Ishikawa (cell line): ENCODE data around the gene CELF2.

Experiments used
- CEBPB ChIP-seq: IDR thresholded peaks from 2 replicates; pipeline ENCODE4 v1.6.1; 2012
- CREB1 ChIP-seq: IDR thresholded peaks from 2 replicates; pipeline ENCODE4 v1.6.1; 2012; ENCODE audit warnings: low read depth
- EGR1 ChIP-seq: IDR thresholded peaks from 2 replicates; pipeline ENCODE4 v1.6.1; 2012
- EP300 ChIP-seq: IDR thresholded peaks from 2 replicates; pipeline ENCODE4 v1.6.1; 2012; ENCODE audit warnings: borderline replicate concordance
- MAX ChIP-seq: IDR thresholded peaks from 2 replicates; pipeline ENCODE4 v1.6.1; 2012
- RAD21 ChIP-seq: IDR thresholded peaks from 2 replicates; pipeline ENCODE4 v1.6.1; 2012; ENCODE audit warnings: low read depth
- REST ChIP-seq: IDR thresholded peaks from 2 replicates; pipeline ENCODE4 v1.6.1; 2012; ENCODE audit warnings: low read depth, mild to moderate bottlenecking
- TAF1 ChIP-seq: IDR thresholded peaks from 2 replicates; pipeline ENCODE4 v1.6.1; 2012; ENCODE audit warnings: low read depth, mild to moderate bottlenecking
- TCF12 ChIP-seq: IDR thresholded peaks from 2 replicates; pipeline ENCODE4 v1.6.1; 2012; ENCODE audit warnings: low read depth
- TEAD4 ChIP-seq: IDR thresholded peaks from 2 replicates; pipeline ENCODE4 v1.6.1; 2012
- USF1 ChIP-seq: IDR thresholded peaks from 2 replicates; pipeline ENCODE4 v1.6.1; 2012
- YY1 ChIP-seq: IDR thresholded peaks from 2 replicates; pipeline ENCODE4 v1.6.1; 2012; ENCODE audit warnings: low read depth
- ZBTB7A ChIP-seq: IDR thresholded peaks from 2 replicates; pipeline ENCODE4 v1.6.1; 2012; ENCODE audit warnings: low read depth

CELF2 gene

GRCh38 chr10:11381511-11381910, 363.8 kb downstream of the CELF2 start:
- TF ChIP-seq REST, result no peak
- TF ChIP-seq YY1, result no peak
- no peak for TF ChIP-seq ZBTB7A
- TF ChIP-seq CEBPB, result no peak
- no peak for TF ChIP-seq TAF1
- no peak for TF ChIP-seq TEAD4
- no peak for TF ChIP-seq CREB1
- TF ChIP-seq RAD21, result no peak
- no peak for TF ChIP-seq USF1
- no peak for TF ChIP-seq EGR1
- no peak for TF ChIP-seq TCF12

GRCh38 chr10:11382187-11382586, 364.5 kb downstream of the CELF2 start:
- TF ChIP-seq TEAD4 (no peak), CEBPB (no peak)

GRCh38 chr10:11386044-11386443, 368.4 kb downstream of the CELF2 start:
- no peak for TF ChIP-seq CREB1
- TF ChIP-seq REST, result no peak
- TF ChIP-seq TCF12, result no peak
- TF ChIP-seq CEBPB, result no peak
- no peak for TF ChIP-seq USF1
- TF ChIP-seq MAX, result no peak
- TF ChIP-seq EGR1, result no peak
- no peak for TF ChIP-seq EP300
